Astrocyte (in vitro differentiated cells and primary cell): ENCODE results near the gene TBC1D2B. TPM values are rescaled to one million over a fixed set of nuclear protein-coding genes. Genes with fewer than 3 reads are reported as not detected.

ENCODE experiments used
- DNase-seq: peaks from one replicate; pipeline ENCODE4 v3.0.0-alpha.2; 2010; ENCODE audit warnings: low read depth
- FAIRE-seq: peaks from 2 replicates; lab custom pipeline; 2011; peaks lifted over from hg19 to GRCh38; lab: Jason Lieb, UNC
- H2AFZ ChIP-seq: 2 replicates; pipeline ENCODE4 v1.6.0; 2012; ENCODE audit warnings: low read depth, low read length, inconsistent platforms
- H3K27ac ChIP-seq: 2 replicates; pipeline ENCODE4 v1.5.1; 2011; ENCODE audit warnings: low read depth, low read length, inconsistent platforms
- H3K27me3 ChIP-seq: 2 replicates; pipeline ENCODE4 v1.6.0; 2011; ENCODE audit warnings: low read length, inconsistent platforms; ENCODE audit not compliant: insufficient read depth
- H3K36me3 ChIP-seq: 2 replicates; pipeline ENCODE4 v1.5.1; 2011; ENCODE audit warnings: low read length, inconsistent platforms; ENCODE audit not compliant: insufficient read depth
- H3K4me1 ChIP-seq: 2 replicates; pipeline ENCODE4 v1.5.1; 2011; ENCODE audit warnings: low read length, inconsistent platforms; ENCODE audit not compliant: insufficient read depth
- H3K4me2 ChIP-seq: 2 replicates; pipeline ENCODE4 v1.6.0; 2012; ENCODE audit warnings: low read length, inconsistent platforms
- H3K4me3 ChIP-seq: 2 replicates; pipeline ENCODE4 v1.5.1; 2011; ENCODE audit warnings: low read depth, mild to moderate bottlenecking, low read length, inconsistent platforms; ENCODE audit not compliant: insufficient read depth
- H3K79me2 ChIP-seq: 2 replicates; pipeline ENCODE4 v1.6.0; 2012; ENCODE audit warnings: mild to moderate bottlenecking, low read length, inconsistent platforms; ENCODE audit not compliant: insufficient read depth
- H3K9ac ChIP-seq: 2 replicates; pipeline ENCODE4 v1.6.0; 2012; ENCODE audit warnings: mild to moderate bottlenecking, low read length, inconsistent platforms
- H3K9me3 ChIP-seq: 2 replicates; pipeline ENCODE4 v1.5.1; 2012; ENCODE audit warnings: low read depth, mild to moderate bottlenecking, low read length, inconsistent platforms; ENCODE audit not compliant: insufficient read depth
- H4K20me1 ChIP-seq: 2 replicates; pipeline ENCODE4 v1.6.0; 2012; ENCODE audit warnings: low read length, inconsistent platforms; ENCODE audit not compliant: insufficient read depth
- H3K27ac Mint-ChIP-seq: one replicate; pipeline ENCODE4 v1.8.0; 2021; ENCODE audit warnings: mild to moderate bottlenecking, mixed read lengths; ENCODE audit not compliant: unreplicated experiment
- H3K27me3 Mint-ChIP-seq: one replicate; pipeline ENCODE4 v1.8.0; 2021; ENCODE audit warnings: low read depth, mixed read lengths; ENCODE audit not compliant: unreplicated experiment
- H3K36me3 Mint-ChIP-seq: one replicate; pipeline ENCODE4 v1.8.0; 2021; ENCODE audit warnings: low read depth, mixed read lengths; ENCODE audit not compliant: unreplicated experiment
- H3K4me1 Mint-ChIP-seq: one replicate; pipeline ENCODE4 v1.8.0; 2021; ENCODE audit warnings: low read depth, mixed read lengths; ENCODE audit not compliant: unreplicated experiment
- H3K4me3 Mint-ChIP-seq: one replicate; pipeline ENCODE4 v1.8.0; 2021; ENCODE audit warnings: mild to moderate bottlenecking, moderate library complexity, mixed read lengths; ENCODE audit not compliant: unreplicated experiment
- H3K9me3 Mint-ChIP-seq: one replicate; pipeline ENCODE4 v1.8.0; 2021; ENCODE audit warnings: mild to moderate bottlenecking, mixed read lengths; ENCODE audit not compliant: unreplicated experiment
- EZH2 ChIP-seq: IDR thresholded peaks from 2 replicates; pipeline ENCODE4 v1.6.1; 2012; ENCODE audit warnings: mild to moderate bottlenecking, low read length, inconsistent platforms; ENCODE audit not compliant: insufficient read depth
- total RNA-seq: library from RNA; stranded (reverse); gene quantifications from 2 replicates; pipeline ENCODE4 v1.2.1, GENCODE V29; 2021
- TF ChIP-seq, protein P1 (sequence below): IDR thresholded peaks from 2 replicates; pipeline ENCODE4 v1.5.1; 2011; ENCODE audit warnings: low read depth, mild to moderate bottlenecking, inconsistent platforms, low read length, moderate library complexity; ENCODE audit not compliant: insufficient read depth

TBC1D2B gene
- total RNA-seq, 1 donor from 2014 or later = 21.3 TPM

GRCh38 chr15:78010067-78010466 is 67.4 kb downstream of the TBC1D2B start:
- TF ChIP-seq, protein P1, sequence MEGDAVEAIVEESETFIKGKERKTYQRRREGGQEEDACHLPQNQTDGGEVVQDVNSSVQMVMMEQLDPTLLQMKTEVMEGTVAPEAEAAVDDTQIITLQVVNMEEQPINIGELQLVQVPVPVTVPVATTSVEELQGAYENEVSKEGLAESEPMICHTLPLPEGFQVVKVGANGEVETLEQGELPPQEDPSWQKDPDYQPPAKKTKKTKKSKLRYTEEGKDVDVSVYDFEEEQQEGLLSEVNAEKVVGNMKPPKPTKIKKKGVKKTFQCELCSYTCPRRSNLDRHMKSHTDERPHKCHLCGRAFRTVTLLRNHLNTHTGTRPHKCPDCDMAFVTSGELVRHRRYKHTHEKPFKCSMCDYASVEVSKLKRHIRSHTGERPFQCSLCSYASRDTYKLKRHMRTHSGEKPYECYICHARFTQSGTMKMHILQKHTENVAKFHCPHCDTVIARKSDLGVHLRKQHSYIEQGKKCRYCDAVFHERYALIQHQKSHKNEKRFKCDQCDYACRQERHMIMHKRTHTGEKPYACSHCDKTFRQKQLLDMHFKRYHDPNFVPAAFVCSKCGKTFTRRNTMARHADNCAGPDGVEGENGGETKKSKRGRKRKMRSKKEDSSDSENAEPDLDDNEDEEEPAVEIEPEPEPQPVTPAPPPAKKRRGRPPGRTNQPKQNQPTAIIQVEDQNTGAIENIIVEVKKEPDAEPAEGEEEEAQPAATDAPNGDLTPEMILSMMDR = no peak
- TF ChIP-seq EZH2 = no peak

GRCh38 chr15:78007964-78008886 is 69.3 kb downstream of the TBC1D2B start:
- Mint-ChIP-seq H3K36me3 (peaks cover 23% of the 10 kb centered on the region), H3K4me3 (no peak overlapping the region), H3K27me3 (peaks cover 2% of the 10 kb centered on the region), H3K9me3 (peaks cover 3% of the 10 kb centered on the region), H3K4me1 (peaks cover 14% of the 10 kb centered on the region), H3K27ac (no peak overlapping the region)
- no peak for TF ChIP-seq EZH2
- TF ChIP-seq, protein P1 = no peak
- H3K9ac ChIP-seq = peak overlapping the region; percentile 36
- DNase-seq = peak; percentile 76
- H3K79me2 ChIP-seq = no peaks in the 10 kb centered on the region
- H2AFZ ChIP-seq = no peak overlapping the region
- FAIRE-seq = no peak
- H3K4me3 ChIP-seq = no peak overlapping the region
- peak overlapping the region; percentile 31 for H3K4me2 ChIP-seq
- peaks cover 75% of the 10 kb centered on the region for H4K20me1 ChIP-seq
- H3K9me3 ChIP-seq = no peaks in the 10 kb centered on the region
- no peak overlapping the region for H3K27ac ChIP-seq
- H3K36me3 ChIP-seq = peaks cover 23% of the 10 kb centered on the region
- peaks cover 22% of the 10 kb centered on the region for H3K4me1 ChIP-seq
- no peaks in the 10 kb centered on the region for H3K27me3 ChIP-seq

More at GRCh38 chr15:78010067-78010466, 67.4 kb downstream of the TBC1D2B start:
- Mint-ChIP-seq H3K9me3 (peaks cover 3% of the 10 kb centered on the region), H3K27ac (no peak overlapping the region), H3K36me3 (peaks cover 23% of the 10 kb centered on the region), H3K27me3 (peaks cover 2% of the 10 kb centered on the region), H3K4me1 (peaks cover 8% of the 10 kb centered on the region), H3K4me3 (no peak overlapping the region)
- peaks cover 57% of the 10 kb centered on the region for H4K20me1 ChIP-seq
- H3K27me3 ChIP-seq = no peaks in the 10 kb centered on the region
- DNase-seq (no peak), FAIRE-seq (no peak)
- no peak overlapping the region for H3K4me2 ChIP-seq
- peaks cover 31% of the 10 kb centered on the region for H3K36me3 ChIP-seq
- no peak overlapping the region for H3K9ac ChIP-seq
- H3K9me3 ChIP-seq = no peaks in the 10 kb centered on the region
- H2AFZ ChIP-seq = no peak overlapping the region
- H3K4me3 ChIP-seq = no peak overlapping the region
- H3K79me2 ChIP-seq = no peaks in the 10 kb centered on the region
- peaks cover 13% of the 10 kb centered on the region for H3K4me1 ChIP-seq
- H3K27ac ChIP-seq = no peak overlapping the region
